GM12878 (cell line): ENCODE measurements around the gene MKX. TPM values are rescaled to one million over a fixed set of nuclear protein-coding genes. Genes with fewer than 3 reads are reported as not detected.

Experiments
- ATAC-seq: fragments of 200-7000 bp; cut with Tn5 transposase; 3 replicates; pipeline ENCODE4 v1.9.1; 2020; ENCODE audit warnings: mild to moderate bottlenecking, moderate library complexity
- BruUV-seq: library from RNA; stranded (reverse); fragments of 400-500 nt; replicated peaks from 2 replicates; lab custom pipeline; 2021; lab: Mats Ljungman, UMichigan
- CTCF ChIA-PET: fragments of 300-600 bp; sonication (Branson Sonifier 250); formaldehyde crosslinking; extraction: SDS; loops from one replicate; lab custom pipeline; 2021; ENCODE audit warnings: inconsistent platforms; lab: Yijun Ruan, JAX
- POLR2A ChIA-PET: fragments of 350-600 bp; formaldehyde crosslinking; extraction: SDS; loops from one replicate; lab custom pipeline; 2021; ENCODE audit warnings: inconsistent platforms; lab: Charles Lee
- RAD21 ChIA-PET: fragments of 300-600 bp; sonication (Branson Sonifier 250); formaldehyde crosslinking; loops from one replicate; lab custom pipeline; 2023; ENCODE audit warnings: antibody characterized with exemption; ENCODE audit not compliant: unreplicated experiment; lab: Charles Lee
- SMC1A ChIA-PET: fragments of 300-600 bp; sonication (Branson Sonifier 250); formaldehyde crosslinking; loops from one replicate; lab custom pipeline; 2023; ENCODE audit not compliant: unreplicated experiment, uncharacterized antibody; lab: Charles Lee
- DNase-seq: peaks from one replicate; pipeline ENCODE4 v3.0.0-alpha.2; 2011; ENCODE audit warnings: low read depth, low spot score
- FAIRE-seq: peaks from 3 replicates; lab custom pipeline; 2011; peaks lifted over from hg19 to GRCh38; lab: Jason Lieb, UNC
- H2AFZ ChIP-seq: 2 replicates; pipeline ENCODE4 v1.6.0; 2011; ENCODE audit warnings: low read depth, low read length, control low read depth; ENCODE audit not compliant: control insufficient read depth
- H3K27ac ChIP-seq: 2 replicates; pipeline ENCODE4 v1.5.1; 2011; ENCODE audit warnings: control low read depth; ENCODE audit not compliant: control insufficient read depth, insufficient read depth
- H3K27me3 ChIP-seq, 2 experiments: replicated peaks in 1 of 2; 2 replicates each; pipeline versions ENCODE4 v1.6.0 to v1.6.1; 2011; ENCODE audit warnings: low read length in 1 of 2; ENCODE audit not compliant: control insufficient read depth in 2 of 2, insufficient read depth in 2 of 2
- H3K36me3 ChIP-seq, 2 experiments: 2 replicates each; pipeline ENCODE4 v1.5.1; 2011; ENCODE audit warnings: low read length in 1 of 2; ENCODE audit not compliant: control insufficient read depth in 2 of 2, insufficient read depth in 2 of 2
- H3K4me1 ChIP-seq: 2 replicates; pipeline ENCODE4 v1.6.1; 2011; ENCODE audit warnings: mild to moderate bottlenecking, low read length, moderate library complexity, mixed read lengths; ENCODE audit not compliant: control insufficient read depth, insufficient read depth
- H3K4me2 ChIP-seq: 2 replicates; pipeline ENCODE4 v1.6.0; 2011; ENCODE audit warnings: control low read depth; ENCODE audit not compliant: control insufficient read depth, insufficient read depth
- H3K4me3 ChIP-seq: fragments of 200-600 bp; sonication (generic); 2 replicates; pipeline ENCODE4 v1.5.1; 2016
- H3K79me2 ChIP-seq: 2 replicates; pipeline ENCODE4 v1.6.0; 2011; ENCODE audit warnings: low read length; ENCODE audit not compliant: control insufficient read depth, insufficient read depth
- H3K9ac ChIP-seq: 2 replicates; pipeline ENCODE4 v1.8.0; 2011; ENCODE audit warnings: low read length, control low read depth, mixed read lengths; ENCODE audit not compliant: control insufficient read depth, insufficient read depth
- H3K9me3 ChIP-seq: replicated peaks from 3 replicates; pipeline ENCODE4 v1.5.1; 2011; ENCODE audit warnings: mild to moderate bottlenecking, low read length; ENCODE audit not compliant: control insufficient read depth, insufficient read depth
- H4K20me1 ChIP-seq: 2 replicates; pipeline ENCODE4 v1.6.0; 2011; ENCODE audit not compliant: control insufficient read depth, insufficient read depth
- ATF2 ChIP-seq: IDR thresholded peaks from 2 replicates; pipeline ENCODE4 v1.6.1; 2012; ENCODE audit warnings: low read length, inconsistent platforms
- CEBPZ ChIP-seq: fragments of 150-350 bp; IDR thresholded peaks from 2 replicates; pipeline ENCODE4 v1.6.1; 2016; ENCODE audit warnings: low read depth, low read length
- SMC3 ChIP-seq: IDR thresholded peaks from 2 replicates; pipeline ENCODE4 v1.6.1; 2011; ENCODE audit warnings: low read length, improper control_type of control experiment, borderline replicate concordance
- WGBS: methylation state at CpG from one replicate; pipeline ENCODE4 v1.1.6; 2016; ENCODE audit warnings: low lambda C conversion rate; ENCODE audit not compliant: insufficient replicate concordance, insufficient coverage; ENCODE audit errors: missing lambda C conversion rate; 5-methylcytosine and 5-hydroxymethylcytosine counted together
- in situ Hi-C: fragments of 300-500 bp; cut with MboI; formaldehyde crosslinking; loops from 9 replicates; pipeline ENCODE4 v1.14.3; 2018; ENCODE audit warnings: mixed read lengths
- intact Hi-C: fragments of 100-400 bp; cut with micrococcal nuclease; formaldehyde crosslinking; loops from one replicate; pipeline ENCODE4 v1.14.2; 2022; ENCODE audit not compliant: unreplicated experiment
- polyA plus RNA-seq, 11 experiments: library from polyadenylated mRNA; depleted of rRNA in 4 of 11; unstranded in 6 of 11; stranded (reverse) in 5 of 11; fragments of >200 nt; fragmentation: Nextera tagmentation in 4 of 11; fragmentation: Illumina TruSeq in 1 of 11; extraction: Ambion mirVana in 4 of 11; extraction: Trizol in 1 of 11; gene quantifications; 1 replicate in 1 of 11; 2 replicates in 10 of 11; pipeline versions ENCODE4 v1.2.1 to v1.2.3, GENCODE V29; 2011 to 2016; ENCODE audit warnings: inconsistent platforms in 2 of 11, missing spikeins in 2 of 11, low read depth in 1 of 11
- total RNA-seq, 4 experiments: library from RNA; depleted of rRNA in 3 of 4; stranded (reverse); fragments of >200 nt in 3 of 4; fragmentation: Illumina TruSeq in 1 of 4; extraction: Trizol in 1 of 4; gene quantifications; 2 replicates each; pipeline versions ENCODE4 v1.2.1 to v1.2.3, GENCODE V29; 2013 to 2021

Gene MKX
- total and polyA plus RNA-seq, 10 of the 15 experiments (the other 5 are each of a cell fraction or from before 2014, with no cell fraction given): not detected

GRCh38 chr10:27695088-27695487, 50.5 kb downstream of the MKX start:
- CTCF ChIA-PET: no interaction called here

More at GRCh38 chr10:27695088-27695487, 50.5 kb downstream of the MKX start:
- TF ChIP-seq SMC3 (no peak), ATF2 (no peak), CEBPZ (no peak)
- ATAC-seq (no peak), FAIRE-seq (no peak), DNase-seq (no peak)
- Histone ChIP-seq H3K27me3 (no peaks in the 10 kb centered on the region), H3K27ac (no peak overlapping the region), H3K79me2 (no peaks in the 10 kb centered on the region), H3K4me3 (no peak overlapping the region), H3K4me2 (no peak overlapping the region), H3K4me1 (no peaks in the 10 kb centered on the region), H3K36me3 (no peaks in the 10 kb centered on the region), H2AFZ (no peak overlapping the region), H3K9ac (no peak overlapping the region), H4K20me1 (no peaks in the 10 kb centered on the region), H3K9me3 (no peaks in the 10 kb centered on the region)
- intact Hi-C loops: no loop called here
- ChIA-PET SMC1A (no interaction called here), POLR2A (no interaction called here), RAD21 (no interaction called here)
- in situ Hi-C loops: no loop called here
- WGBS: 20% methylated on average over 5 of the region's 6 CpGs
- no TSS peak for BruUV-seq
